ENCODE results near the gene LGALS3BP. TPM values are rescaled to one million over a fixed set of nuclear protein-coding genes. Genes with fewer than 3 reads are reported as not detected.

The LGALS3BP gene
- total RNA-seq, 1 donor from 2014 or later: 488 TPM

DNA sequence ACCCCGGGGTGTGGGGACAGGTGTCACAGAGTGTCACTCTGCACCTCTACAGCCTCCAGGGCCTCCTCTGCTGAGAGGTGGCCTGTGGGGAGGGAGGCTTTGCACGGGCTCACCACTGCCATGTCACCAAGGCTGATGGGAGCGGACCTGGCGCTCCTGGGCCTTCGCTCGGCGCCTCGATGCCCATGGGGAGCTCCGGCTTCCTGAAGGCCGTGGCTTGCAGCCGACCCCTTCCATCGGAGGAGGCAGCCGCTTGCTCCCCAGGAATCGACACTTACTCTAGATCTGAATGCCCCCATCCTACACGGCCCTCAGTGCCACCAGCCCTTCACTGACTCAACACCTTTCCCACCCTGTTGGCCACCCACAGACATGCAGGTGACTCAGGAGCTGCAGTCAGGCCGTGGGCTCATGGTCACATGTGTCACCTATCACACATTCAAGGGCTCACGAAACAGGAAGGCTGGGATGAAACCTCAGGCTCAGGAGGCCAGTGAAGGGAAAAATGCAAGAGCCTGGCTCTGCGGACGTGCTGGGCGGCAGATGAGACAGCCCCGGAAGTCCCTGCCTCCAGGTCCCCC, 11.9 kb downstream of the LGALS3BP start:
- Histone ChIP-seq H3K4me1 (peaks cover 18% of the 10 kb centered on the region), H3K27ac (no peak overlapping the region), H3K9me3 (no peaks in the 10 kb centered on the region), H3K27me3 (no peaks in the 10 kb centered on the region), H3K4me3 (no peak overlapping the region), H3K36me3 (no peaks in the 10 kb centered on the region)
- DNase-seq (ENCODE audit: extremely low spot score in 2 of 2): no peak
- intact Hi-C loops (cut with DNase I): no loop called here
- TF ChIP-seq POLR2AphosphoS5 (IDR thresholded peaks at IDR 0.05; ENCODE audit: insufficient read depth in 1 of 2, low read depth in 1 of 2) (no peak), POLR2A (IDR thresholded peaks at IDR 0.05) (no peak)
- TF ChIP-seq, protein P1, sequence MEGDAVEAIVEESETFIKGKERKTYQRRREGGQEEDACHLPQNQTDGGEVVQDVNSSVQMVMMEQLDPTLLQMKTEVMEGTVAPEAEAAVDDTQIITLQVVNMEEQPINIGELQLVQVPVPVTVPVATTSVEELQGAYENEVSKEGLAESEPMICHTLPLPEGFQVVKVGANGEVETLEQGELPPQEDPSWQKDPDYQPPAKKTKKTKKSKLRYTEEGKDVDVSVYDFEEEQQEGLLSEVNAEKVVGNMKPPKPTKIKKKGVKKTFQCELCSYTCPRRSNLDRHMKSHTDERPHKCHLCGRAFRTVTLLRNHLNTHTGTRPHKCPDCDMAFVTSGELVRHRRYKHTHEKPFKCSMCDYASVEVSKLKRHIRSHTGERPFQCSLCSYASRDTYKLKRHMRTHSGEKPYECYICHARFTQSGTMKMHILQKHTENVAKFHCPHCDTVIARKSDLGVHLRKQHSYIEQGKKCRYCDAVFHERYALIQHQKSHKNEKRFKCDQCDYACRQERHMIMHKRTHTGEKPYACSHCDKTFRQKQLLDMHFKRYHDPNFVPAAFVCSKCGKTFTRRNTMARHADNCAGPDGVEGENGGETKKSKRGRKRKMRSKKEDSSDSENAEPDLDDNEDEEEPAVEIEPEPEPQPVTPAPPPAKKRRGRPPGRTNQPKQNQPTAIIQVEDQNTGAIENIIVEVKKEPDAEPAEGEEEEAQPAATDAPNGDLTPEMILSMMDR (IDR thresholded peaks at IDR 0.05): no peak

DNA sequence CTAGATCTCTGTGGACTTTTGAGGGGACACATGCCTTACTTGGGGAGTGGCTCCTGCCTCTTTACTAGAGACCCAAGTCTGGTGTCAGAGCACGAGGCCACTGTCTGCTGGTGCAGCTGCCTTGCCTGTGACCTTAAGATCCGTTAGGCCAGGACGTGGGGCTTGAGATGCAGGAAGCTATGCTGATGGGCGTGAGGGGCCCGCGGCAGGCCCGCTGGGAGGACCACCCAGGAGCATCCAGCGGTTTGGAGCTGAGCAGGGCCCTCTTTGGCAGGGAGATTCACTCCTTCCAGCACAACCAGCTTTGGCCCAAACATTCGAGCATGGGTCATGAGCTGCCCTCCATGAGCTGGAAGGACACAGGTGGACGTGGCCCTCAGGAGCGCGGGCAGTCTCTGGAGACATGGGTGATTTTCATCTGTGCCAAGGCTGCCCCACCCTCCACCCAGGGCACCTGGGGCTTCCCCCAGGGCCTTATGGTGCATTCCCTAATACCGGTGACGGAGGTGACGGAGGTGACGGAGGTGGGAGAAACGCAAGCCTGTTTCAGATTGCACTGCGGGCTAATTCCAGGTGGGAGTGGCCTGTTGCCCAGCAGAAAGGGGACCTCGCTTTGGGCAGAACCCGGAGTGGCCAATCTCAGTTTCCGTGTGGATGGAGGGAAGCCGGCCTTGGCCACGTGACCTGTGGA, 12.7 kb downstream of the LGALS3BP start:
- no peaks in the 10 kb centered on the region for H3K27me3 ChIP-seq
- DNase-seq (ENCODE audit: extremely low spot score in 2 of 2): no peak
- H3K36me3 ChIP-seq: no peaks in the 10 kb centered on the region
- no peak overlapping the region for H3K4me3 ChIP-seq
- TF ChIP-seq POLR2AphosphoS5 (IDR thresholded peaks at IDR 0.05; ENCODE audit: insufficient read depth in 1 of 2, low read depth in 1 of 2): no peak
- TF ChIP-seq, protein P1 (IDR thresholded peaks at IDR 0.05): no peak
- no peak for TF ChIP-seq POLR2A (IDR thresholded peaks at IDR 0.05)
- intact Hi-C loops (cut with DNase I): no loop called here
- peaks cover 18% of the 10 kb centered on the region for H3K4me1 ChIP-seq
- H3K9me3 ChIP-seq: no peaks in the 10 kb centered on the region
- H3K27ac ChIP-seq: no peak overlapping the region

DNA sequence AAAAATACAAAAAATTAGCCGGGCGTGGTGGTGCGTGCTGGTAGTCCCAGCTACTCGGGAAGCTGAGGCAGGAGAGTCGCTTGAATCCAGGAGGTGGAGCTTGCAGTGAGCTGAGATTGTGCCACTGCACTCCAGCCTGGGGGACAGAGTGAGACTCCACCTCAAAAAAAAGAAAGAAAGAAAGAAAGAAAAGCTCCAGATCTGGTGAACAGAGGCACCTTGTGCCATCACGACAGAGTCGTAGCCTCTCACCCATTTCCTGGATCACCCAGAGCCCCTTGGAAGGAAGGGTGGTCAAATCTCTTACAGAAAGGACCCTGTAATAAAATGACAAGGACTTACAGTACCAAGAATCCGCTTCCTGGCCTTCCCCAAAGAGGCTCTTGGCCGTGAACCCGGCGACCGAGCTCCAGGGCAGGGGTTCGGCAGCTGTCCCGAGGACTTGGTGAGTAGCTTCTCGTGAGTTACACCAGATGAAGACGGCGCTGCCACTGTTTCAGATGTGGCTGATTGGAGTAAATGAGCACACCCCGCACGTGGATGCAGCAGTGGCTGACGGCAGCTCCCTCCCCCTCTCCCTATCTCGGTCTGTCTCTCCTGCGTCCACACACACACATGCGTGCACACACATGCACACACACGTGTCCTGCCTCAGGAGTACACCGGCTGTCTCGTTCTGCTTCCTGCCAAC, 13.5 kb downstream of the LGALS3BP start:
- Histone ChIP-seq H3K27me3 (no peaks in the 10 kb centered on the region), H3K9me3 (no peaks in the 10 kb centered on the region), H3K27ac (no peak overlapping the region), H3K4me3 (no peak overlapping the region), H3K4me1 (peaks cover 12% of the 10 kb centered on the region), H3K36me3 (no peaks in the 10 kb centered on the region)
- no peak for DNase-seq (ENCODE audit: extremely low spot score in 2 of 2)
- intact Hi-C loops (cut with DNase I): no loop called here
- TF ChIP-seq POLR2A (IDR thresholded peaks at IDR 0.05) (no peak), POLR2AphosphoS5 (IDR thresholded peaks at IDR 0.05; ENCODE audit: insufficient read depth in 1 of 2, low read depth in 1 of 2) (no peak)
- TF ChIP-seq, protein P1 (IDR thresholded peaks at IDR 0.05): no peak

DNA sequence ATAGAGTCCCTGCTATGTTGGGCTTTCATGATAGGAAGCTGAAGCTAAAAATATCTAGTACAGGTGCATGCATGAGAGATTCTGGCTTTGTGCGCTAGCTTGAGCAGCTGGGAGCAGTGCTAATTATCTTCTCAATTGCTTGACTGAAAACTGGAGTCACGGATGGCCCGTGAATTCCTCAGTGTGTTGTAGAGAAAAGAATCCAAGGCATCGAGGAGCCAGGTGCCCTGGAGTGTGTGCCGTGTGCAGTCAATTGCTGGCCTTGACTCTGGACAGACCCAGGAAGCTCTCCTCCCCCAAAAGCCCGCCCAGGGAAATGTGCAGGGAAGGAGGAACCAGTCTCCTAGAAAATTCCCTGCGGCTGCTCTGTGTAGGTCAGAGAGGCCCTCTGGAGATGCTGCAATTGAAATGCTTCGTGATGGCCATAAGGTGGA, 14.2 kb downstream of the LGALS3BP start:
- Histone ChIP-seq H3K4me1 (peaks cover 5% of the 10 kb centered on the region), H3K27ac (no peak overlapping the region), H3K27me3 (no peaks in the 10 kb centered on the region), H3K36me3 (no peaks in the 10 kb centered on the region), H3K9me3 (no peaks in the 10 kb centered on the region), H3K4me3 (no peak overlapping the region)
- intact Hi-C loops (cut with DNase I): no loop called here
- DNase-seq (ENCODE audit: extremely low spot score in 2 of 2): no peak
- no peak for TF ChIP-seq POLR2AphosphoS5 (IDR thresholded peaks at IDR 0.05; ENCODE audit: insufficient read depth in 1 of 2, low read depth in 1 of 2)
- no peak for TF ChIP-seq POLR2A (IDR thresholded peaks at IDR 0.05)
- TF ChIP-seq, protein P1 (IDR thresholded peaks at IDR 0.05): no peak
